ENCODE results near the gene FGF12.
A peak's percentile ranks its signal among the peaks of the same experiment; 100 is the strongest.

Gene FGF12

GRCh38 chr3:192482809-192483208 is 244.5 kb downstream of the FGF12 start:
- no peak for TF ChIP-seq CTCF (IDR thresholded peaks at IDR 0.05; ENCODE audit: low read depth, low read length, missing control alignments)
- no peak for DNase-seq (ENCODE audit: low read depth)
- in situ Hi-C loops (cut with HindIII; ENCODE audit: low sequenced_read_pairs): no loop called here
- no peak overlapping the region for H3K4me3 ChIP-seq (ENCODE audit: low read depth, low read length)

- in situ Hi-C loops (cut with HindIII; ENCODE audit: low sequenced_read_pairs): no loop called here
- TF ChIP-seq CTCF (IDR thresholded peaks at IDR 0.05; ENCODE audit: low read depth, low read length, missing control alignments): no peak
- no peak overlapping the region for H3K4me3 ChIP-seq (ENCODE audit: low read depth, low read length)
- DNase-seq (ENCODE audit: low read depth): peak; percentile 15
Observed at GRCh38 chr3:192482391-192482790, 244.9 kb downstream of the FGF12 start.

- no peak overlapping the region for H3K4me3 ChIP-seq (ENCODE audit: low read depth, low read length)
- in situ Hi-C loops (cut with HindIII; ENCODE audit: low sequenced_read_pairs): no loop called here
- TF ChIP-seq CTCF (IDR thresholded peaks at IDR 0.05; ENCODE audit: low read depth, low read length, missing control alignments): no peak
- peak; percentile 94 for DNase-seq (ENCODE audit: low read depth)
Observed at GRCh38 chr3:192481638-192482037, 245.7 kb downstream of the FGF12 start.

GRCh38 chr3:192467230-192468140 is 259.9 kb downstream of the FGF12 start:
- DNase-seq (ENCODE audit: low read depth): peak; percentile 33
- peak; percentile 93 for TF ChIP-seq CTCF (IDR thresholded peaks at IDR 0.05; ENCODE audit: low read depth, low read length, missing control alignments)
- in situ Hi-C loops (cut with HindIII; ENCODE audit: low sequenced_read_pairs): no loop called here
- H3K4me3 ChIP-seq (ENCODE audit: low read depth, low read length): no peak overlapping the region

GRCh38 chr3:192449036-192449435 is 278.3 kb downstream of the FGF12 start:
- TF ChIP-seq CTCF (IDR thresholded peaks at IDR 0.05; ENCODE audit: low read depth, low read length, missing control alignments): peak; percentile 36
- H3K4me3 ChIP-seq (ENCODE audit: low read depth, low read length): no peak overlapping the region
- in situ Hi-C loops (cut with HindIII; ENCODE audit: low sequenced_read_pairs): no loop called here
- no peak for DNase-seq (ENCODE audit: low read depth)

GRCh38 chr3:192445770-192446644 is 281.3 kb downstream of the FGF12 start:
- DNase-seq (ENCODE audit: low read depth): no peak
- in situ Hi-C loops (cut with HindIII; ENCODE audit: low sequenced_read_pairs): no loop called here
- TF ChIP-seq CTCF (IDR thresholded peaks at IDR 0.05; ENCODE audit: low read depth, low read length, missing control alignments): no peak
- H3K4me3 ChIP-seq (ENCODE audit: low read depth, low read length): no peak overlapping the region

All from astrocyte of the cerebellum (primary cell).